RPMI7951 (cell line): ENCODE results near the gene DNAJC11. TPM values are rescaled to one million over a fixed set of nuclear protein-coding genes. Genes with fewer than 3 reads are reported as not detected.

ENCODE experiments used
- DNase-seq: peaks from one replicate; pipeline ENCODE4 v3.0.0-alpha.2; 2012; ENCODE audit warnings: low read depth
- total RNA-seq: library from RNA; depleted of rRNA; stranded (reverse); fragments of >200 nt; shearing (Covaris generic); gene quantifications from 2 replicates; pipeline ENCODE4 v1.2.3, GENCODE V29; 2014; rRNA removed

DNAJC11 gene
- total RNA-seq, 1 experiment from 2014 or later = 24.6 TPM

GRCh38 chr1:6585841-6586240 is 115.8 kb downstream of the DNAJC11 start:
- no peak for DNase-seq

GRCh38 chr1:6585081-6585722 is 116.4 kb downstream of the DNAJC11 start:
- no peak for DNase-seq

Other genes starting within 250 kb of the DNAJC11 start
- 0.12 and 0.49 TPM in 2 replicates for gene TNFRSF25, start 235.6 kb downstream of the DNAJC11 start, total RNA-seq
- 0.60 and 1.3 TPM in 2 replicates for gene PLEKHG5, start 210.1 kb downstream of the DNAJC11 start, total RNA-seq
- gene NOL9, start 147.3 kb downstream of the DNAJC11 start, total RNA-seq = 14.4 and 14.5 TPM in 2 replicates
- 0.20 TPM in 1 of 2 replicates, not detected in the other for gene TAS1R1, start 146.5 kb downstream of the DNAJC11 start, total RNA-seq
- 11.4 and 15.6 TPM in 2 replicates for gene ZBTB48, start 121.8 kb downstream of the DNAJC11 start, total RNA-seq
- 11.1 and 14.6 TPM in 2 replicates for gene KLHL21, start 98.9 kb downstream of the DNAJC11 start, total RNA-seq
- 10.7 and 11.2 TPM in 2 replicates for gene PHF13, start 88.1 kb downstream of the DNAJC11 start, total RNA-seq
- 29.9 and 30.8 TPM in 2 replicates for gene THAP3, start 76.9 kb downstream of the DNAJC11 start, total RNA-seq
- gene CAMTA1, start 83.6 kb upstream of the DNAJC11 start, total RNA-seq = 86.7 and 91.0 TPM in 2 replicates